OCI-M1 (cell line): ENCODE results near the gene FUT7.

Source experiments
- DNase-seq: peaks from one replicate; lab custom pipeline; 2025; lab: John Stamatoyannopoulos, UW

The FUT7 gene

GRCh38 chr9:137001857-137002645, 29.8 kb downstream of the FUT7 start:
- no peak for DNase-seq

GRCh38 chr9:137000177-137000930, 31.5 kb downstream of the FUT7 start:
- peak; percentile 32 for DNase-seq

GRCh38 chr9:136997830-136998234, 34.1 kb downstream of the FUT7 start:
- no peak for DNase-seq

GRCh38 chr9:136997371-136997770, 34.5 kb downstream of the FUT7 start:
- no peak for DNase-seq

GRCh38 chr9:136996361-136997292, 35.3 kb downstream of the FUT7 start, which contains the start of gene CLIC3:
Gene CLIC3, minus strand, starts transcription at chr9:136996568. Its CDS starts 25 bp downstream, at chr9:136996543.
- DNase-seq, result no peak

- DNase-seq, result no peak
Observed at GRCh38 chr9:136995772-136996311, 36.0 kb downstream of the FUT7 start.

- DNase-seq, result no peak
Observed at GRCh38 chr9:136995362-136995761, 36.5 kb downstream of the FUT7 start.

GRCh38 chr9:136994888-136995230, 37.0 kb downstream of the FUT7 start:
- no peak for DNase-seq

- DNase-seq, result no peak
Observed at GRCh38 chr9:136994180-136994887, 37.6 kb downstream of the FUT7 start.

- DNase-seq, result no peak
Observed at GRCh38 chr9:136992819-136993369, 39.0 kb downstream of the FUT7 start.

- DNase-seq, result peak; percentile 93
Observed at GRCh38 chr9:136991993-136992818, 39.7 kb downstream of the FUT7 start, which contains the start of gene PAXX. Gene PAXX, plus strand, starts transcription at chr9:136992422. Its CDS starts 22 bp downstream, at chr9:136992444.

GRCh38 chr9:136990242-136990911, 41.5 kb downstream of the FUT7 start:
- DNase-seq, result no peak

GRCh38 chr9:136988872-136989271, 43.0 kb downstream of the FUT7 start:
- no peak for DNase-seq

GRCh38 chr9:136985853-136986252, 46.0 kb downstream of the FUT7 start:
- no peak for DNase-seq

GRCh38 chr9:136985027-136985602, 46.8 kb downstream of the FUT7 start:
- DNase-seq, result no peak

GRCh38 chr9:136984464-136985026, 47.3 kb downstream of the FUT7 start:
- DNase-seq, result no peak

GRCh38 chr9:136983656-136984314, 48.1 kb downstream of the FUT7 start:
- DNase-seq, result no peak

- DNase-seq, result no peak
Observed at GRCh38 chr9:136983167-136983566, 48.7 kb downstream of the FUT7 start.
